ENCODE data around the gene GJA4.

GRCh38 chr1:34778381-34778780 is 14.4 kb upstream of the GJA4 start:
- TF ChIP-seq EZH2 (IDR thresholded peaks at IDR 0.05; ENCODE audit: borderline replicate concordance, low read depth, low read length, severe bottlenecking): no peak
- TF ChIP-seq CTCF (IDR thresholded peaks at IDR 0.05; ENCODE audit: extremely low read depth in 1 of 2, insufficient read depth in 1 of 2, low read depth in 1 of 2, low read length in 2 of 2): no peak
